PC-9 (cell line): ENCODE data around the gene DMXL1. TPM values are rescaled to one million over a fixed set of nuclear protein-coding genes. Genes with fewer than 3 reads are reported as not detected.

Experiments used
- BruUV-seq: library from RNA; stranded (reverse); fragments of 400-500 nt; replicated peaks from 2 replicates; lab custom pipeline; 2021; lab: Mats Ljungman, UMichigan
- CTCF ChIA-PET: fragments of 300-600 bp; sonication (Branson Sonifier 250); formaldehyde crosslinking; loops from one replicate; lab custom pipeline; 2022; ENCODE audit warnings: antibody characterized with exemption; lab: Charles Lee
- POLR2A ChIA-PET: fragments of 300-600 bp; sonication (Branson Sonifier 250); formaldehyde crosslinking; loops from one replicate; lab custom pipeline; 2022; ENCODE audit warnings: antibody characterized with exemption; ENCODE audit not compliant: unreplicated experiment; lab: Charles Lee
- DNase-seq, 2 experiments: peaks; one replicate each; pipeline versions ENCODE4 v3.0.0 to v3.0.0-alpha.2; 2015 to 2022; ENCODE audit warnings: mixed read lengths in 1 of 2
- H2AFZ ChIP-seq: fragments of 200-600 bp; sonication (generic); 2 replicates; pipeline ENCODE4 v1.8.1; 2017; ENCODE audit warnings: antibody characterized with exemption
- H3F3A ChIP-seq: fragments of 200-600 bp; sonication (generic); 2 replicates; pipeline ENCODE4 v1.8.1; 2017; ENCODE audit warnings: antibody characterized with exemption, mild to moderate bottlenecking, low read depth; ENCODE audit not compliant: insufficient read depth
- H3K27ac ChIP-seq: fragments of 200-600 bp; sonication (generic); 2 replicates; pipeline ENCODE4 v1.6.1; 2016; ENCODE audit warnings: mixed run types
- H3K27me3 ChIP-seq: fragments of 200-600 bp; sonication (generic); 2 replicates; pipeline ENCODE4 v1.6.1; 2016; ENCODE audit warnings: low read depth, mixed run types; ENCODE audit not compliant: insufficient read depth
- H3K36me3 ChIP-seq: fragments of 200-600 bp; sonication (generic); 2 replicates; pipeline ENCODE4 v1.6.1; 2016; ENCODE audit warnings: low read depth, mixed run types
- H3K4me1 ChIP-seq: fragments of 200-600 bp; sonication (generic); replicated peaks from 2 replicates; pipeline ENCODE4 v1.6.1; 2016; ENCODE audit warnings: mixed run types; ENCODE audit not compliant: insufficient read depth
- H3K4me2 ChIP-seq: fragments of 200-600 bp; sonication (generic); 2 replicates; pipeline ENCODE4 v1.6.1; 2017; ENCODE audit warnings: mixed run types
- H3K4me3 ChIP-seq: fragments of 200-600 bp; sonication (generic); 2 replicates; pipeline ENCODE4 v1.6.1; 2016; ENCODE audit warnings: mixed run types
- H3K79me2 ChIP-seq: fragments of 200-600 bp; sonication (generic); 2 replicates; pipeline ENCODE4 v1.6.1; 2017; ENCODE audit warnings: low read depth, mixed run types
- H3K9me2 ChIP-seq: fragments of 200-600 bp; sonication (generic); 2 replicates; pipeline ENCODE4 v1.8.1; 2017; ENCODE audit warnings: mild to moderate bottlenecking; ENCODE audit not compliant: insufficient read depth
- H3K9me3 ChIP-seq: fragments of 200-600 bp; sonication (generic); 2 replicates; pipeline ENCODE4 v1.8.1; 2016; ENCODE audit warnings: low read depth; ENCODE audit not compliant: insufficient read depth
- H4K20me1 ChIP-seq: fragments of 200-600 bp; sonication (generic); 2 replicates; pipeline ENCODE4 v1.8.1; 2017; ENCODE audit not compliant: insufficient read depth
- EZH2 ChIP-seq: fragments of 200-600 bp; sonication (generic); IDR thresholded peaks from 2 replicates; pipeline ENCODE4 v1.8.0; 2017; ENCODE audit warnings: antibody characterized with exemption, low read depth
- intact Hi-C: fragments of 100-400 bp; cut with micrococcal nuclease; formaldehyde crosslinking; loops from one replicate; pipeline ENCODE4 v1.10.0; 2022; ENCODE audit not compliant: unreplicated experiment
- total RNA-seq: library from RNA; stranded (reverse); gene quantifications from 2 replicates; pipeline ENCODE4 v1.2.3, GENCODE V29; 2021
- TF ChIP-seq, protein P1 (sequence below): fragments of 200-600 bp; sonication (generic); conservative IDR thresholded peaks from 2 replicates; pipeline ENCODE4 v1.6.1; 2017; ENCODE audit warnings: mixed run types, antibody characterized with exemption, mild to moderate bottlenecking, moderate library complexity

Gene DMXL1
- total RNA-seq, 1 experiment from 2014 or later: 27.3 TPM

DNA sequence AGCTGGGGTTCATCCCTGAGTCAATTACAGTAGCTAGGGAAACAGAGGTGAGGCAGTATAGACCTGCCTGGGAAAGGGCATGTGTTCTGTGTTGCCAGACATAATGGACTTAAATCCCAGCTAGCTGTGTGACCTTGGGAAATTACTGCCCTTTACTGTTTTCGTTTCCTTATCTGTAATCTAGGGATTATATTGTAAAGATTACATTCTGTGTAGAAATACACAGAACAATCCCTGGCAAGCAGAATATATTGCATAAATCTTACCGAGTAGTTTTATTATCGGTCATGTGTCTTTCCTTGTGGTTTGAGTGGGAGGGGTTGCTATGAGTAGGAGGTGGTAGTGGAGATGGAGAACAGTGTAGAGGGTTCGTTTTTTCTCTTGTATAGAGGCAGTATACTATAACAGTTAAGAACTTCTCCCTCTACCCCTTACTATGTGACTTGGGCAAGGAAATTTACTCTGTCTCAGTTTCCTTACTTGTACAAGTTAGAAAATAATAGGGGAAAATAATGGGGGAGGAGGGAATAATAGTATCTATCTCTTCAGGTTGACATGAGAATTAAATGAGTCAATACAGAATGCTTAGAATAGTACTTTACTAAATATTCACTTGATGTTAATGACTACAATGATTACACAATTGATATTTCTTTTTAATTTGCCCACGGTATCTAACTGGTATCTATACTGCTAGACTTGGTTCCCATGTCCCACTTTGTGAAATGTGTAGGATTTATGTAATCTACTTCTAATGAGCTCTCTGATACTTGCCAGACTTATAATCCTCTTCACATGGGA is 7.1 kb upstream of the DMXL1 start:
- H4K20me1 ChIP-seq: no peaks in the 10 kb centered on the region
- no peaks in the 10 kb centered on the region for H3K79me2 ChIP-seq
- H3K4me3 ChIP-seq: no peak overlapping the region
- CTCF ChIA-PET: no interaction called here
- H3K4me1 ChIP-seq: no peaks in the 10 kb centered on the region
- no peaks in the 10 kb centered on the region for H3K27me3 ChIP-seq
- no peaks in the 10 kb centered on the region for H3F3A ChIP-seq
- no peak overlapping the region for H3K4me2 ChIP-seq
- POLR2A ChIA-PET: no interaction called here
- no peak for DNase-seq
- no TSS peak for BruUV-seq
- H3K36me3 ChIP-seq: no peaks in the 10 kb centered on the region
- H2AFZ ChIP-seq: no peak overlapping the region
- H3K9me3 ChIP-seq: no peaks in the 10 kb centered on the region
- H3K27ac ChIP-seq: no peak overlapping the region
- no peak for TF ChIP-seq EZH2
- TF ChIP-seq, protein P1, sequence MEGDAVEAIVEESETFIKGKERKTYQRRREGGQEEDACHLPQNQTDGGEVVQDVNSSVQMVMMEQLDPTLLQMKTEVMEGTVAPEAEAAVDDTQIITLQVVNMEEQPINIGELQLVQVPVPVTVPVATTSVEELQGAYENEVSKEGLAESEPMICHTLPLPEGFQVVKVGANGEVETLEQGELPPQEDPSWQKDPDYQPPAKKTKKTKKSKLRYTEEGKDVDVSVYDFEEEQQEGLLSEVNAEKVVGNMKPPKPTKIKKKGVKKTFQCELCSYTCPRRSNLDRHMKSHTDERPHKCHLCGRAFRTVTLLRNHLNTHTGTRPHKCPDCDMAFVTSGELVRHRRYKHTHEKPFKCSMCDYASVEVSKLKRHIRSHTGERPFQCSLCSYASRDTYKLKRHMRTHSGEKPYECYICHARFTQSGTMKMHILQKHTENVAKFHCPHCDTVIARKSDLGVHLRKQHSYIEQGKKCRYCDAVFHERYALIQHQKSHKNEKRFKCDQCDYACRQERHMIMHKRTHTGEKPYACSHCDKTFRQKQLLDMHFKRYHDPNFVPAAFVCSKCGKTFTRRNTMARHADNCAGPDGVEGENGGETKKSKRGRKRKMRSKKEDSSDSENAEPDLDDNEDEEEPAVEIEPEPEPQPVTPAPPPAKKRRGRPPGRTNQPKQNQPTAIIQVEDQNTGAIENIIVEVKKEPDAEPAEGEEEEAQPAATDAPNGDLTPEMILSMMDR: no peak
- H3K9me2 ChIP-seq: no peaks in the 10 kb centered on the region
- intact Hi-C loops: no loop called here

DNA sequence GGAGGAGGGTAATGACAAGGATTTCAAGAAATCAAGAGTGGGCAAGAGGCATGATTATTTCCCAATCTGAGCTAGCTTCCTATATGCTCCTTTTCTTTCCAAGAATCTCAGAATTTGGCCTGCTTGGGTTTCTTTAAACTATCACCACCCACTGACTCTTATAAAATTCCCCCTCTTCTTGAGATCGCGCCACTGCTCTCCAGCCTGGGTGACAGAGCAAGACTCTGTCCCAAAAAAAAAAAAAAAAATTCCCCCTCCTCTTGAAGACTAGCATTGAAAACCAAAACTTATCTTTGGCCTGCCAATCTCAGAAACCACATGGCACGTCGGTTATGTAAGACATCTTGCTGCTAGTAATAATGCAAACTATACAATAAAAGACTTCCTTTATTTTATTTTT is 3.4 kb upstream of the DMXL1 start:
- H3K9me3 ChIP-seq: no peaks in the 10 kb centered on the region
- no peaks in the 10 kb centered on the region for H4K20me1 ChIP-seq
- CTCF ChIA-PET: interaction anchor here (0.6 kb wide), 1 partner anchor 28 kb away, joined by 3 read pairs; no protein-coding TSS in a partner anchor

DNA sequence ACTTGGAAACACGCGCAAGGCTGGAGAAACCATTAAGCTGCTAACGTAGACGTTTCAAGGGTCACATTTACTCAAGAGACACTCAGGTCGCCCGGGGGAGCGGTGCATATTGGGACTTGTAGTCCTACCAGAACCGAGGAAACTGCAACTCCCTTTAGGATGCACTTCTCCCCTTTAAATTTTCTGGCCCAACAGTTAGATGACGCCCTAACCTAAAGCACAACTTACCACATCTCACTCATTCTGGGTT is 384 bp upstream of the DMXL1 start:
- Histone ChIP-seq H3K4me3 (peak overlapping the region; percentile 95), H3K9me2 (no peaks in the 10 kb centered on the region), H2AFZ (peak overlapping the region; percentile 86), H3K27ac (peak overlapping the region; percentile 80), H3K79me2 (peaks cover 38% of the 10 kb centered on the region), H3K4me1 (peaks cover 16% of the 10 kb centered on the region), H3F3A (peaks cover 21% of the 10 kb centered on the region), H3K36me3 (no peaks in the 10 kb centered on the region), H4K20me1 (no peaks in the 10 kb centered on the region), H3K9me3 (no peaks in the 10 kb centered on the region), H3K27me3 (no peaks in the 10 kb centered on the region), H3K4me2 (peak overlapping the region; percentile 98)
- BruUV-seq: no TSS peak
- intact Hi-C loops: loop anchor here (2.0 kb wide), 3 partner anchors 82 to 342 kb away; partner anchors contain the start of gene DTWD2
- POLR2A ChIA-PET: interaction anchor here (0.6 kb wide), 4 partner anchors 24 to 286 kb away, joined by 3 to 6 read pairs (median 4); no protein-coding TSS in a partner anchor
- TF ChIP-seq, protein P1: no peak
- TF ChIP-seq EZH2: no peak
- no peak for DNase-seq
- CTCF ChIA-PET: interaction anchor here (1.1 kb wide), 1 partner anchor 341 kb away, joined by 4 read pairs; no protein-coding TSS in a partner anchor

More for the DNA sequence above, 3.4 kb upstream of the DMXL1 start:
- TF ChIP-seq, protein P1: no peak
- no peak for TF ChIP-seq EZH2
- H3K9me2 ChIP-seq: no peaks in the 10 kb centered on the region
- no peak overlapping the region for H2AFZ ChIP-seq
- intact Hi-C loops: no loop called here
- no peak overlapping the region for H3K4me2 ChIP-seq
- H3K79me2 ChIP-seq: peaks cover 9% of the 10 kb centered on the region
- H3K36me3 ChIP-seq: no peaks in the 10 kb centered on the region
- DNase-seq: no peak
- H3K4me3 ChIP-seq: no peak overlapping the region
- no TSS peak for BruUV-seq
- peaks cover 21% of the 10 kb centered on the region for H3F3A ChIP-seq
- no peak overlapping the region for H3K27ac ChIP-seq
- POLR2A ChIA-PET: no interaction called here
- no peaks in the 10 kb centered on the region for H3K27me3 ChIP-seq
- H3K4me1 ChIP-seq: peaks cover 5% of the 10 kb centered on the region
